ENCODE results near the gene KRTAP12-1.
"Not testable (repeated sequence)": the region's sequence is repeated elsewhere in the genome, so short reads cannot be mapped to it uniquely, and the experiment has no call there.

The KRTAP12-1 gene

GRCh38 chr21:44643741-44644310 lies 38.1 kb downstream of the KRTAP12-1 start:
- Histone ChIP-seq H3K36me3 (no peaks in the 10 kb centered on the region), H3K27me3 (peaks cover 11% of the 10 kb centered on the region), H3K4me3 (ENCODE audit: low read depth, low read length) (no peak overlapping the region), H3K4me1 (no peaks in the 10 kb centered on the region), H3K9me3 (peaks cover 3% of the 10 kb centered on the region; the same call in 1 of the 2 replicates)
- DNase-seq = no peak
- TF ChIP-seq CTCF (IDR thresholded peaks at IDR 0.05; ENCODE audit: low read depth, low read length) = no peak

- Histone ChIP-seq H3K4me1 (no peaks in the 10 kb centered on the region), H3K4me3 (ENCODE audit: low read depth, low read length) (no peak overlapping the region), H3K36me3 (no peaks in the 10 kb centered on the region), H3K27me3 (no peaks in the 10 kb centered on the region), H3K9me3 (peaks cover 3% of the 10 kb centered on the region; the same call in 1 of the 2 replicates)
- TF ChIP-seq CTCF (IDR thresholded peaks at IDR 0.05; ENCODE audit: low read depth, low read length) = no peak
- DNase-seq = no peak
Measured at GRCh38 chr21:44640761-44641160, 41.2 kb downstream of the KRTAP12-1 start.

- Histone ChIP-seq H3K27me3 (no peaks in the 10 kb centered on the region), H3K4me3 (ENCODE audit: low read depth, low read length) (no peak overlapping the region), H3K9me3 (peaks cover 3% of the 10 kb centered on the region; the same call in 1 of the 2 replicates), H3K36me3 (no peaks in the 10 kb centered on the region), H3K4me1 (no peaks in the 10 kb centered on the region)
- no peak for DNase-seq
- TF ChIP-seq CTCF (IDR thresholded peaks at IDR 0.05; ENCODE audit: low read depth, low read length) = no peak
Measured at GRCh38 chr21:44639331-44639655, 42.7 kb downstream of the KRTAP12-1 start.

GRCh38 chr21:44638506-44639330 lies 43.2 kb downstream of the KRTAP12-1 start:
- not testable (repeated sequence) for H3K27me3 ChIP-seq; H3K9me3 ChIP-seq; DNase-seq; H3K4me3 ChIP-seq (ENCODE audit: low read depth, low read length); H3K4me1 ChIP-seq; H3K36me3 ChIP-seq

- not testable (repeated sequence) for H3K4me3 ChIP-seq (ENCODE audit: low read depth, low read length); H3K9me3 ChIP-seq; H3K36me3 ChIP-seq; H3K4me1 ChIP-seq; DNase-seq; H3K27me3 ChIP-seq
Measured at GRCh38 chr21:44637851-44638348, 44.1 kb downstream of the KRTAP12-1 start.

- TF ChIP-seq CTCF (IDR thresholded peaks at IDR 0.05; ENCODE audit: low read depth, low read length) = no peak
- Histone ChIP-seq H3K27me3 (no peaks in the 10 kb centered on the region), H3K9me3 (peaks cover 3% of the 10 kb centered on the region; the same call in 1 of the 2 replicates), H3K4me1 (no peaks in the 10 kb centered on the region), H3K4me3 (ENCODE audit: low read depth, low read length) (no peak within 1 kb of the TSS), H3K36me3 (no peaks in the 10 kb centered on the region)
- no peak for DNase-seq
Measured at GRCh38 chr21:44637018-44637850, 44.7 kb downstream of the KRTAP12-1 start, which contains the start of gene KRTAP10-10. TSS of gene KRTAP10-10 (plus strand) at chr21:44637356. CDS start at chr21:44637418, 62 bp downstream.

All from BE2C (cell line).